Adrenal gland (tissue), 5 donors: ENCODE results near the gene TENT4A.

Experiments used
- POLR2A ChIP-seq, 2 donors: fragments of 450-650 bp; IDR thresholded peaks; one replicate each; pipeline ENCODE4 v1.6.1; 2017; ENCODE audit warnings: antibody characterized with exemption in 2 of 2, mild to moderate bottlenecking in 2 of 2, moderate library complexity in 1 of 2
- TF ChIP-seq, protein P1 (sequence below), 6 experiments: fragments of 450-650 bp in 4 of 6; fragments of 200-600 bp in 2 of 6; sonication (generic) in 1 of 6; IDR thresholded peaks; 1 replicate in 5 of 6; 2 replicates in 1 of 6; pipeline versions ENCODE4 v1.5.1 to v1.8.0; 2016 to 2021; ENCODE audit warnings: antibody characterized with exemption in 6 of 6, mild to moderate bottlenecking in 2 of 6, moderate library complexity in 1 of 6
- donor health status: DM: no; HTN: no; CAD: no.

DNA sequence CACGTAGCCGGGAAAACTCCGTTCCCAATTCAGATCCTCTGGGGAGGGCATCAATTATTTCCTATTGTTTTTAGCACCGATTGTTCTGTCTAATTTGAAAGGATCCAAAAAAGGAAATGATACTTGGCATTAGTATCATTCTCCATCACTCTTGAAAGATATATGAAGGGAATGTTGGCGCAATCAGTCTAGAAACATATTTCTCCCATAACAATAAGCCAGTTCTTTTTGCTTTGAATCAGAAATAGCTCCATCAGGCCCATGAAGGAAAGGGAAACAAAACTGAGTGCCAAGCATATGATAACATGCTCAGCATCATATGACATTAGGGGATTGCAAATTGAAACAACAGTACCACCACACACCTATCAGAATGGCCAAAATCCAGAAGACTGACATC lies 40.2 kb upstream of the TENT4A start:
- no peak for TF ChIP-seq POLR2A (IDR thresholded peaks at IDR 0.05)
- TF ChIP-seq, protein P1, sequence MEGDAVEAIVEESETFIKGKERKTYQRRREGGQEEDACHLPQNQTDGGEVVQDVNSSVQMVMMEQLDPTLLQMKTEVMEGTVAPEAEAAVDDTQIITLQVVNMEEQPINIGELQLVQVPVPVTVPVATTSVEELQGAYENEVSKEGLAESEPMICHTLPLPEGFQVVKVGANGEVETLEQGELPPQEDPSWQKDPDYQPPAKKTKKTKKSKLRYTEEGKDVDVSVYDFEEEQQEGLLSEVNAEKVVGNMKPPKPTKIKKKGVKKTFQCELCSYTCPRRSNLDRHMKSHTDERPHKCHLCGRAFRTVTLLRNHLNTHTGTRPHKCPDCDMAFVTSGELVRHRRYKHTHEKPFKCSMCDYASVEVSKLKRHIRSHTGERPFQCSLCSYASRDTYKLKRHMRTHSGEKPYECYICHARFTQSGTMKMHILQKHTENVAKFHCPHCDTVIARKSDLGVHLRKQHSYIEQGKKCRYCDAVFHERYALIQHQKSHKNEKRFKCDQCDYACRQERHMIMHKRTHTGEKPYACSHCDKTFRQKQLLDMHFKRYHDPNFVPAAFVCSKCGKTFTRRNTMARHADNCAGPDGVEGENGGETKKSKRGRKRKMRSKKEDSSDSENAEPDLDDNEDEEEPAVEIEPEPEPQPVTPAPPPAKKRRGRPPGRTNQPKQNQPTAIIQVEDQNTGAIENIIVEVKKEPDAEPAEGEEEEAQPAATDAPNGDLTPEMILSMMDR (IDR thresholded peaks at IDR 0.05) = no peak
